HepG2 (cell line): ENCODE data around the gene HOXA9.

Source experiments
- JUND ChIP-seq: sonication (generic); formaldehyde crosslinking; IDR thresholded peaks from 2 replicates; pipeline ENCODE4 v1.8.0; 2022; ENCODE audit warnings: mild to moderate bottlenecking, missing genetic modification reagents
- PRMT3 ChIP-seq: sonication (generic); formaldehyde crosslinking; IDR thresholded peaks from 2 replicates; pipeline ENCODE4 v1.8.1; 2022; ENCODE audit warnings: low read depth, mild to moderate bottlenecking, moderate library complexity, missing genetic modification reagents, borderline replicate concordance
- YY1 ChIP-seq: IDR thresholded peaks from 2 replicates; pipeline ENCODE4 v1.6.1; 2011; ENCODE audit warnings: low read length, low read depth, moderate library complexity, mild to moderate bottlenecking; ENCODE audit not compliant: insufficient read depth, insufficient replicate concordance
- ZEB1 ChIP-seq: IDR thresholded peaks from 2 replicates; pipeline ENCODE4 v1.6.1; 2012; ENCODE audit warnings: mild to moderate bottlenecking, low read depth, inconsistent platforms; ENCODE audit not compliant: insufficient replicate concordance
- TF ChIP-seq, protein P1 (sequence below): sonication (generic); formaldehyde crosslinking; IDR thresholded peaks from 2 replicates; pipeline ENCODE4 v1.8.1; 2022; ENCODE audit warnings: mild to moderate bottlenecking, missing genetic modification reagents

DNA sequence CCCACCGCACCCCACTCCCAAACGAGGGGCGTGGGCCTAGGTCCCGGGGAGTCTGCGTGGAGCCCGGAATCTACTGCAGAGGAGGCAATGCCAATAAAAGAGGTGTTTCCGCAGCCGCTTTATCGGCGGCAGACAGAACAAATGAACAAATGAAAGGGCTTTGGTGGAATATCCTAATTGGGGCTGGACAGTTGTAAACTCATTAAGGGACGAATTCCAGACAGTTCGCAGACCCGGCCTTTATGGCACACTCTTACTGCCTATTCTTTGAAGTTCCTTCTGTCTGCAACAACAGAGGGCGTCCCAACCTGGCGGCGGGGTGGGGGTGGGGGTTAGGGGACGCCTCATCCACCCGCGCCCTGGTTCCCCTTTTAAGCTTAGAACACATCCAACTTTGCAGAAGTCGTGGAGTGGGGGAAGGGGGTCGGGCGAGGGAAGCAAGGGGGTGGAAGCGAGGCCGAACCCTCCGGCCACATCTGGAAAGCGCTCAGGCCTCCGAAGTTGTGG is 4.1 kb downstream of the HOXA9 start:
- TF ChIP-seq ZEB1 (no peak), PRMT3 (no peak), YY1 (no peak), JUND (CRISPR knock-in tag) (no peak)
- TF ChIP-seq, protein P1, sequence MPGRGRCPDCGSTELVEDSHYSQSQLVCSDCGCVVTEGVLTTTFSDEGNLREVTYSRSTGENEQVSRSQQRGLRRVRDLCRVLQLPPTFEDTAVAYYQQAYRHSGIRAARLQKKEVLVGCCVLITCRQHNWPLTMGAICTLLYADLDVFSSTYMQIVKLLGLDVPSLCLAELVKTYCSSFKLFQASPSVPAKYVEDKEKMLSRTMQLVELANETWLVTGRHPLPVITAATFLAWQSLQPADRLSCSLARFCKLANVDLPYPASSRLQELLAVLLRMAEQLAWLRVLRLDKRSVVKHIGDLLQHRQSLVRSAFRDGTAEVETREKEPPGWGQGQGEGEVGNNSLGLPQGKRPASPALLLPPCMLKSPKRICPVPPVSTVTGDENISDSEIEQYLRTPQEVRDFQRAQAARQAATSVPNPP (CRISPR knock-in tag) = no peak
